CD4-positive, alpha-beta T cell treated with Interleukin-10 for 1 hour (primary cell): ENCODE measurements around the gene LAG3.
A peak's percentile ranks its signal among the peaks of the same experiment; 100 is the strongest.

Experiments
- DNase-seq: peaks from one replicate; pipeline ENCODE4 v3.0.0-alpha.2; 2020

Gene LAG3

GRCh38 chr12:6772726-6773589 is 638 bp downstream of the LAG3 start:
- no peak for DNase-seq

GRCh38 chr12:6773590-6774351 is 1.5 kb downstream of the LAG3 start:
- DNase-seq = no peak

DNA sequence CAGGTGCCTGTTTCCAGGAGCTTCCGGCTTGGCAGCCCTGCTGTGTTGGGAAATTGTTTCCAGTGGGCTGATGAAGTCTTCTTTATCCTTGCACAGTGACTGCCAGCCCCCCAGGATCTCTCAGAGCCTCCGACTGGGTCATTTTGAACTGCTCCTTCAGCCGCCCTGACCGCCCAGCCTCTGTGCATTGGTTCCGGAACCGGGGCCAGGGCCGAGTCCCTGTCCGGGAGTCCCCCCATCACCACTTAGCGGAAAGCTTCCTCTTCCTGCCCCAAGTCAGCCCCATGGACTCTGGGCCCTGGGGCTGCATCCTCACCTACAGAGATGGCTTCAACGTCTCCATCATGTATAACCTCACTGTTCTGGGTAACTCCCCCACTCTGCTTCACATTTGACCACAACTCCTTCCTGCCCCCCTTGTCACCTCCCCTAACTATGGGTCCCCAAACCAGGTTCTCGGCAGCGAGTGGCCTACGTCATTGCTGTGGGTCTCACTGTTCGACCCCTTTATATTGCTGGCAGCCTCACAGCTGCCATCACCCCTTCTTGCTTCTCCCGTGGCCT is 2.3 kb downstream of the LAG3 start:
- peak; percentile 81 for DNase-seq

GRCh38 chr12:6775185-6776174 is 3.2 kb downstream of the LAG3 start:
- DNase-seq = no peak

DNA sequence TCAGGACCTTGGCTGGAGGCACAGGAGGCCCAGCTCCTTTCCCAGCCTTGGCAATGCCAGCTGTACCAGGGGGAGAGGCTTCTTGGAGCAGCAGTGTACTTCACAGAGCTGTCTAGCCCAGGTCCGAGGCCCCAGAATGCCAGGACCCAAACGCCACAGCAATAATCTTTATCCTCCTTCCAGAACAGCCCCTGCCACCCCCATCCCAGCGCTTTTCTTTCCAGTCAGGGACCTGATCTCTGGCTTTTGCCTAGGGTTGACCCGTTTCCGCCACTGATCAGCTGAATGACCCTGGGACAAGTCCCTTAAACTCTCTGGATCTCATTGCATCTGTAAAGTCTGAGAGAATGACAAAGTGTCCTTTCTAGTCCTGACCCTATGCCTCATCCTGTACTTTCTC is 5.1 kb downstream of the LAG3 start:
- no peak for DNase-seq

DNA sequence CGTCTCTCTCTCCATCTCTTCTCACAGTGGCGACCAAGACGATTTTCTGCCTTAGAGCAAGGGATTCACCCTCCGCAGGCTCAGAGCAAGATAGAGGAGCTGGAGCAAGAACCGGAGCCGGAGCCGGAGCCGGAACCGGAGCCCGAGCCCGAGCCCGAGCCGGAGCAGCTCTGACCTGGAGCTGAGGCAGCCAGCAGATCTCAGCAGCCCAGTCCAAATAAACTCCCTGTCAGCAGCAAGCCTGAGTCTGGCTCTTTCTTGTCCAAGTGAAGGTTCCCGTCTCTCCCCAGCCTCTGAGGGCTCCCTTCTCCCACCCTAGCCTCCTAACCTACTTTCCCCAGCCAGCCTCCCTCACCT is 5.9 kb downstream of the LAG3 start:
- DNase-seq = no peak

- DNase-seq = peak; percentile 90
Measured at GRCh38 chr12:6778574-6779550, 6.5 kb downstream of the LAG3 start.

DNA sequence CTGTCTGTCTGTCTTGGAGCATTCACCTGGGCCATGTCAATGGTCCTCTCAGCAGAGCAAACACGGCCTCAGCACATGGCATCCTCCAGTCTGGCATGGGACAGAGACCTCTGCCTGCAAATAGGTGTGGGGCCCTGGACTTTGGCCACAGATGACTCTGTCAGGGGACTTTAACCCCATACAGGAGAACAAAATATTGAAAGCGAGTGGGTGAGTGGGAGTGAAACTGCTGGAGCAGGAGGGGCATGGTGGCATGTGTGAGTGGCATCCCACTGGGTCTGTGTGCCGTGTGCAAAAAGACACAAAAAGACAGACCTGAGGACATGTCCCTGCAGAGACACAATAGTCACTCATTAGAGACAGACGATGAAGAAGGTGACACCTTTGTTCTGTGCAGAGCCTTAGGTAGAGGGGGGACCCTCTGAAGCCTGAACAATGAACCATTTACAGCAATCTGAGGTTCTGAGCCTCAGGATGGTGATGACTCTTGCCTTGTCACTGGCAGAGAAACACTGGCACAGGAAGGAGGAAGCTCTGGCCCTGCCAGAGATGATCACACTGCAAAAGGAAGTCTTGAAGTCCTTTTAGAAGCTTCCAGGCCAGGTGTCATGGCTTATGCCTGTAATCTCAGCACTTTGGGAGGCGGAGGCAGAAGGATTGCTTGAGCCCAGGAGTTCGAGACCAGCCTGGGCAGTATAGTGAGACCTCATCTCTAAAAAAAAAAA is 7.5 kb downstream of the LAG3 start:
- no peak for DNase-seq

- DNase-seq = no peak
Measured at GRCh38 chr12:6780573-6780972, 8.3 kb downstream of the LAG3 start.

- DNase-seq = no peak
Measured at GRCh38 chr12:6782119-6782518, 9.8 kb downstream of the LAG3 start.

DNA sequence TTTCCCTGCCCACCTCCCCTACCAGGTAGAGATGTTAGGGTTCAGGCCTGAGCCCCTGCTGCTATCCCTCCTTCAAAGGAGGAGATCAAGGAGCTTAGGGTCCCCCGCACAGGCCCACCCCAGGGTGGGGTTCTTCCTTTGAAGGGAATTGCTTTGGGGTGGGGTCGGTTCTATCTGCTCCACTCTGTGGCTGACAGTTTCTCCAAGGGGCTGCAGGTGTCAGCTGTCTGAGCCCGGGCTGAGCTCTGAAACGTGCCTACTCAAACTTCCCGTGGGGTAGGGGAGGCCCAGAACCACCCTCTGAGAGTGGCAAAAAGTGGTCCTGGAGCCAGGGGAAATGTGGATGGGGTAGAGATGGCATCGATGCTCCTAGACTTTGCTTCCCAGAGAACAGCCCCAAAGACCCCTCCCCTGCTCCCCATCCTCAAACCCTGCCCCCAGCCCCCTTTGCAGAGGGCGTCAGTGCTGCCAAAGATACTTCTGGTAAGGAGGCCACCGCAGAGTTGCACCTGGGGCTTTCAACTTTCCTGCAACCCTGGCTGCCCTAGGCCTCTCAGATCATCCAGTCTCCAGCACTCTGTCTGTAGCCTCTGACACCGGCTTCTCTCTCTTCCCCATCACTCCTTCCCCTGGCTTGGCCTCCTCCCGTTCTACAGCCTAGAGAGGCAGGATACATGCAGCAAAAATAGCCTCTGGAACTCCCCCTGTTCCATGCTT is 10.7 kb downstream of the LAG3 start:
- no peak for DNase-seq

DNA sequence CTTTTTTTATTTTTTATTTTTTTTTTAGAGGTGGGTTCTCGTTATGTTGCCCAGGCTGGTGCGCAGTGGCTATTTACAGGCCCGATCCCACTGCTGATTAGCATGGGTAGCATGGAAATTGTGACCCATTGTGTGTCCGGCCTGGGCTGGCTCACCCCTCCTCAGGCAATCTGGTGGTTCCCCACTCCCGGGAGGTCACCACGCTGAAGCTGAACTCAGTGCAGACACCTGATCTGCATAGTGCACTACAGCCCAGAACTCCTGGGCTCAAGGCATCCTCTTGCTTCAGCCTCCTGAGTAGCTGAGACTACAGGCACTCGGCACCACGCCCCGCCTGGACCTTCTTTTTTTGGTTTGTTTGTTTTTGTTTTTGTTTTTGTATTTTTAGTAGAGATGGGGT is 11.5 kb downstream of the LAG3 start:
- no peak for DNase-seq

DNA sequence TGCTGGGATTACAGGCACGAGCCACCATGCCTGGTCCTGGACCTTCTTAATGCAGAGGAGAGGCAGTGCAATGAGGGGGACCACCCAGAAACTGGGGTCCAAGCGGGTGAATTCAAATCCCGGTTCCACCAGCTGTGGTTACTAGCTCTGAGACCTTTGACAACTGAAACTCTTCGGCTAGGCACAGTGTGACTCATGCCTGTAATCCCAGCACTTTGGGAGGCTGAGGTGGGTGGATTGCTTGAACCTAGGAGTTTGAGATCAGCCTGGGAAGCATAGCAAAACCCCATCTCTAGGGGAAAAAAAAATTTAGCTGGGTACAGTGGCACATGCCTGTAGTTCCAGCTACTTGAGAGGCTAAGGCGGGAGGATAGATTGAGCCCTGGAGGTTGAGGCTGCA is 12.0 kb downstream of the LAG3 start:
- DNase-seq = no peak

DNA sequence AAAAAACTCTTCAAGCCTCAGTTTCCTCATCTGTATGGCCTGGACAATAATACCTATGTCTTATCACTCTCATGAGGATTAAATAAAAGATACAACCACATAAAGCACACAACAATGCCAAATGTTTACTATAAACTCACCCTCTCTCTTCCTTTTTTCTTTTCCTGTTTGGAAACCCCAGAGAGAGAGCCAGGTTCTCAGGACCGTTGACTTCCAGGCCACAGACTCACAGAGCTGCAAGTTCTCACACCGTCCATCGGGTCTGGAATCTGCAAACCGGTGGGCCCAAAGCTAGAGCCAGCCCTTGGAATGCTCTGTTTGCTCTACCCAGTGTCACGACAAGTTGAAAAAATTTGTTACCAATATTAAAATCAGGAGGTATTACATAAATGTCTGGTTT is 12.4 kb downstream of the LAG3 start:
- no peak for DNase-seq

DNA sequence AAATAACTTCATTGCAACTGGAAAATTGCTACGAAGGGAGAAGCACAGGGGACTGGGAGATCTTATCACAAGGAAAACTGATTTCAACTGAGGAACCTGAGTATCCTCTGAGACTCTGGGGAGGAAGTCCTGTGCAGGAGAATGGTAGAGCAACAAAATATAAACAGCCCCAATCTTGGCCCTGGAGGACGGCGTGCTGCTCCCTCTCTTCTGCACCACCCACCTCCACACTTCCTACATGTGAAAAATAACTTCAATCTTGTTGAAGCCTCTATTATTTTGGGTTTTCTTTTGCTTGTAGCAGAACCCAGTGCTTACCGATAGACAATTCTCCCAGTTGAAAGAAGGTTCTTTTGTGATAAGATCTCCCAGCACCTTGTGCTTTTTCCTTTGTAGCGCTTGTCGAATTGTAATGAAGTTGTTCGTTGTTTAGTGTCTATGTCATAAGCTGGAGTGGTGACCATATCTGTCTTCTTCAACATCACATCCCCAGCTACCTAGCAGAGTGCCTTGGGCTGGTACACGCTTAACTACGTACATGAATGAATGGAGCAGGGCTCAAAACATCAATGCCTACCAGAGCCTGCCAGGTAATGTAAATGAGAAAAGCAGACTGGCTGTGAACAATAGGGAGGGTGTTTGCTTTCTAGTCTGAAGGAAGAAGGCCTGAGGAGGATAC is 14.2 kb downstream of the LAG3 start:
- peak; percentile 43 for DNase-seq

- no peak for DNase-seq
Measured at GRCh38 chr12:6787309-6787708, 15.0 kb downstream of the LAG3 start.

GRCh38 chr12:6788972-6789924 is 16.9 kb downstream of the LAG3 start, which contains the start of gene CD4:
CD4 (plus strand) TSS chr12:6789528; CDS start chr12:6800139, 10,611 bp downstream.
- DNase-seq = peak; percentile 75

- DNase-seq = peak; percentile 44
Measured at GRCh38 chr12:6790496-6791150, 18.3 kb downstream of the LAG3 start.
